GM21825 (cell line): Measurements from ENCODE around the gene DHX38.
"Not testable (repeated sequence)": the region's sequence is repeated elsewhere in the genome, so short reads cannot be mapped to it uniquely, and the experiment has no call there.

Experiments used
- ATAC-seq: cut with Tn5 transposase; IDR thresholded peaks from one replicate; pipeline ENCODE4 v1.9.1; 2021; ENCODE audit warnings: mild to moderate bottlenecking, moderate library complexity; ENCODE audit not compliant: unreplicated experiment

DHX38 gene

DNA sequence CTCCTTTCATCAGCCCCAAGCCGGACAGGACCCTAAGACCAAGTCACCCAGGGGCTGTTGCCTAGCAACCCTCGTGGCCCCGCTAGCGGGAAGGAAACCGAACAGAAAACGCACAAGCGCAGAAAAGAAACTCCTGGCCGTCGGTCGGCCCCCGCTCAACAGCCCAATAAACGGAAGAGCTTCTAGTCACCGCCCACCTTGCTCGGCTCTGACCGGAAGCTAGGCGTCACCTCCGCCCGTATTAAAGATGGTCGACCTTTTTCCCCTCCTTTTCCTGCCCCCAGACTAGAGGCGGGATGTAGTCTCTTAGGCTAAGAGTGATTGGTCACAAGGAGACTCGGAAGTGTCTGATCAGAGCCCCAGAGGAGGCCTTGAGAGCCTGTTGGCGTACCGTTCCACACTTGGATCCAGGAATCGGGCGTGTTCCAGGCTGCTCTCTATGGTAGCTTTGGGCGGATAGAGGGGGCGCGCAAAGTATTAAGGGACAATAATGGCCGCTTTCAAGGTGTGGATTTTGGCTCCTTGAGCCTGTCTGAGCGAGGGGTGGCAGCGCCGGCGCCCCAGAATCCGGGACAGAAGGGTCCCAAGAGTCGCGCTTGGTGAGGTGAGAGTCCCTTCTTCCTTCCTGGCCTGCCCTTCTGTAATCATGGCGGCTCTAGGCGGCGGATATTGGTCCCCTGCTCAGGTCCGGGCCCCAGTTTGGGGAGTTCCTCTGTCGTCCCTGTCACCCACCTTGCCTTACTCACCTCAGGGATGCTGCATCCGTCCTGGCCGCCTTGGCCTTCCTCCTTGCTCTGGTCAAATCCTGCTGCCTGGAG, at the start of gene DHX38, which contains the start of gene TXNL4B:
Gene DHX38, plus strand, starts transcription at position 400 of the 818 bp plus-strand sequence. CDS start 2,311 bp downstream, outside the sequence.
Gene TXNL4B, minus strand, starts transcription at position 173 of the 818 bp plus-strand sequence. CDS start 2,871 bp downstream, outside the sequence.
- ATAC-seq: peak; percentile 98

DNA sequence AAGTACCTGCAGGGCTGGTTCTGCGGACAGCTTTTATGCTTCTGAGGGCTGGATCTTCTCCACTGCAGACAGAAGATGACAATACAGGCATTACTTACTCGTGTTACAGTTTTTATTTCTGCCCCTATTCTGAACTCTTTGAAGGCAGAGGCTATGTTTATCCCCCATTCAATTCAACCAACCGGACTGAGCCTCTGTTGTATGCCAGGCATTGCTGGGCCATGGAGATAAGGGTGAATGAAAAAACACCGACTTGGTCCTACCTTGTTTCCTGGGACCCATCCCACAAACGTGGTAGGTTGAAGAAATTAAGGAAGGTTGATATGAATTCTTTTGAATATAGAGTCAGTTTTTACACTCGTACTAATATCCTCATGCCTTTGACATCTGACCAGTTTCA, 49.4 kb upstream of the DHX38 start:
- no peak for ATAC-seq

DNA sequence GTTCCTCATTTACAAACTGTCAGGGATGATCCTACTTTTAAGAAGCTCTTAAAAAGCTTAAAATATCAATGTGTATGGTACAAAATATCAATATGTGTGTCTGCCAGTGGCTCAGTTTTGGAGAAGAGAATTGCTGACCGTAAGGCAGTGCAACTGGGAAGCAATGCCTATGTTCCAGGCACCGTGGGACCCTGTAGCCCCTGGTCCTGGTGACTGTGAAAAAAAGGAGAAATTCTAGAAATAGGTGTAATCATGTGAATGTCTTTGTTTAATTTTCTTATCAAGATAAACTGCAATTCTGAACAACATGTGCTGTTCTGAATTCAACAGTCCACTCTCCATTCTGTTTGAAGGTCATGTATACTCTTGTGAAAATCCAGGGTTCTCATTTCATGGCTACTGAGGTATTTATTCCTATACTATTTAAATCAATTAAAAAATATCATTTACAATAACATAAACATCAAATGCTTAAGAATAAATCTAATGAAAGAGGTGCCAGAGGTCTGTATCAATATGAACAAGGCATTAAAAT, 48.8 kb upstream of the DHX38 start:
- no peak for ATAC-seq

DNA sequence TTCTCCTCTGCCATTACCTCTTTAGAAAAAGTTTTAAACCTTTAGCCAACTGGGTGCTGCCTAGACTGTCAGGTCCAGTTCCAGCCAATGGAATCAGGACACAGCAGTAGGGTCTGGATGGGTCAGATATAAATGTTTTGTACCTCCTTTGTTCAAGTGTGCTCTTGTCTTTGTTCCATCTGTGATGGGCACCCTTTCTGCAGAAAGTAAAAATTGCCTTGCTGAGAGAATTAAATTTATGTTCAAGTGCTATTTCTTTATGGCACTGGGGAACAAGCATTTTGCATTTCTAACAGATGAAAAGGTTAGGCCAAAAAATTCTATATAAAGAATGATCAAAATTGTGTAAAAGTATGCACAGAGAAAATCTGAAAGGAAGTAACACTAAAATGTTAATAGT, 44.5 kb upstream of the DHX38 start:
- ATAC-seq: no peak

DNA sequence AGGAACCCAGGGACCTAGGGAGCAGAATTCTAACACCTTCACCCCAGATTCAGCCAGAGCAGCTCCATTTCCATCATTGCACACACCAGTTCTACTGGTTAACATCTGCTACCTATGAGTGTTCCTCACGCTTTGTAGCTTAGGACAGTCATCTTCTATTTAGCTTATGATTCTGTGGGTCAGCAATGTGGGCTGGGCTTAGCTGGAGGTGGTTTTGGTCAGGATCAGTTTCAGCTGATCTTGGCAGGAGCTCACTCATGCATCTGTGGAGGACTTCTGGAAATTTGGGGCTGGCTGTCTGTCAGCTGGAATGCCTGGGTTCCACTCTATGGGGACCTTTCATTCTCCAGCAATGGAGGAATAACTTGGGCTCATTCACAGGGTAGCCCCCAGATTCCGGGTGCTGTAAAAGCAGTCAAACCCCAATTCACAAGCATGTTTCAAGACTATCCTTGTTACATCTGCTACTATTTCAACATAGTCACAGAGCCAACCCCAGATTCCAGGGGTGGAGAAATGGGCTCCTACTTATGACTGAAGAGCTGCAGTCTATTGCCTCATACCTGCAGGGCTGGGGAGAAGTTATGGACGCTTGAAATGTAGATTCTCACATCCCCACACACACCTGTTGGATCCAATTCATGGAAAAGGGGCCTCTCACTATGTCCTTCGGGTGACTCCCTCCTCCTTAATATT, 42.7 kb upstream of the DHX38 start:
- ATAC-seq: no peak

DNA sequence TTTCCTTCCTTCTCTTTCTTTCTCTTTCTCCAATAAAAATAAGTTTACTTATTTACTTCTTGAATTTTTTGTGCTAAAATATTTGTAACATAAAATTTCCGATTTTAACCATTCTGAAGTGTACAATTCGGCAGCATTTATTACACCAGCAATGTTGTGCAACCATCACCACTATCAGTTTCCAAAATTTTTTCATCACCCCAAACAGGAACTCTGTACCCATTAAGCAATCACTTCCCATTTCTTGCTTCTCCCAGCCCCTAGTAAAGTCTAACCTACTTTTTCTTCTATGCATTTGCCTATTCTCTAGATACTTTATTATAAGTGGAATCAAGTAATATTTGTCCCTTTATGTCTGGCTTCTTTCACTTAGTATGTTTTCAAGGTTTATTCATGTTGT, 41.8 kb upstream of the DHX38 start:
- no peak for ATAC-seq

DNA sequence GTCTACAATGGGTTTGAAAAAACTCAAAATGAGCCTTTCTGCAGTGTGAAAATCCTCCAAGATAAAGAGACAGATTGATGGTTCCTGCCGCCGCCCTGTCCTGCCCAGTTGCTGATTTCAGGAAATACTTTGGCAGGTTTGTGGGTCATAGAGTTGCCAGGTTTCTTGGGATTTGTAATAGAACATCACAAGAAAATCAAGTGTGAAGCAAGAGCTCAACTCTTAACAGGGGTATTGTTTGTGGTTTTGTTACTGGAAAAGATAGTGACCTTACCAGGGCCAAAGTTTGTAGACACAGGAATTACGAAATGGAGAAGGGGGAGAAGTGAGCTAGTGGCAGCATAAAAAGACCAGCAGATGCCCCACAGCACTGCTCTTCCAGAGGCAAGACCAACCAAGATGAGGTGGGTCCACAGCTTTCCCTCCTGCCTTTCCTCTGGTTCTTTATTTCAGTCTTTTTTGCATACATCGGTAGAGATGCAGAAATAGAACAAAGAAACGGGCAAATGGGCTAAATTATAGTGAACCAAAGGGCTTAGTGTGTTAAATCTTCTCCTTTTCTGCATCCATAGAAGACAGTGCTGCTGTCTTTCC, 39.3 kb upstream of the DHX38 start, which contains the start of gene HP:
Gene HP, plus strand, starts transcription at position 252 of the 594 bp plus-strand sequence. Its CDS starts 148 bp downstream, at position 400.
- not testable (repeated sequence) for ATAC-seq

DNA sequence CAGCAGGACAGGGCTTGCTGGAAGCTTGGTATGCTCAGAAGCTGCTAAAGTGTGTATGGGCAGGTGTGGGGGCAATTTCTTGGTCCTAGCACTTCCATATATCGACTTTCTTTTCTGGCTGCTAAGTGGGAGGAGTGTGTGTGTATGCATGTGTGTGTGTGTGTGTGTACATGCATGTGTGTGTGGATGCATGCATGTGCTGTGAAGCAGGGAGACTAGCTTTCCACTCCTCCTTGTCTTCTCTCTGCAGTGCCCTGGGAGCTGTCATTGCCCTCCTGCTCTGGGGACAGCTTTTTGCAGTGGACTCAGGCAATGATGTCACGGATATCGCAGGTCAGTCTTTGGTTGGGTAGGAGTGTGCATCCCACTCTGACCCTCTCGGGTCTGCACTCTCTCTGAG, 37.7 kb upstream of the DHX38 start:
- no peak for ATAC-seq

DNA sequence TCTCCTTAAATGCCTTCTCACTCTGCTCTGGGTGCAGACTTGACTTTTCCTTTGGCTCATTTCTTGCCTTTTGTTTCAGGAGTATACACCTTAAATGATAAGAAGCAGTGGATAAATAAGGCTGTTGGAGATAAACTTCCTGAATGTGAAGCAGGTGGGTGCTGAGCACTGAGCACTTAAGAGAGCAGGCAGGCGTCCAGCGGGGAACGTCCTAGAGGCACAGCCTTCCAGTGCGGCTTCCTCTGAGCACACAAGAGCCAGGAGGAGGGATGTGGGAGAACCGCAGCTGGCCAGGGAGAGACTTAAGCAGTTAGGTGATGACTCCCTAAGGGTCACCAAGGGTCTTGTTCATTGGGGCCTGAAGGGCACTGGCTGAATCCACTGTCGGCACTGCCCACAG, 36.3 kb upstream of the DHX38 start:
- not testable (repeated sequence) for ATAC-seq

DNA sequence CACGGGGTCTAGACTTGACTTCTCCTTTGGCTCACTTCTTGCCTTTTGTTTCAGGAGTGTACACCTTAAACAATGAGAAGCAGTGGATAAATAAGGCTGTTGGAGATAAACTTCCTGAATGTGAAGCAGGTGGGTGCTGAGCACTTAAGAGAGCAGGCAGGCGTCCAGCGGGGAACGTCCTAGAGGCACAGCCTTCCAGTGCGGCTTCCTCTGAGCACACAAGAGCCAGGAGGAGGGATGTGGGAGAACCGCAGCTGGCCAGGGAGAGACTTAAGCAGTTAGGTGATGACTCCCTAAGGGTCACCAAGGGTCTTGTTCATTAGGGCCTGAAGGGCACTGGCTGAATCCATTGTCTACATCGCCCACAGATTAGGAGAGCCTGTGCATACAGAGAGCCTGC, 34.6 kb upstream of the DHX38 start:
- not testable (repeated sequence) for ATAC-seq

DNA sequence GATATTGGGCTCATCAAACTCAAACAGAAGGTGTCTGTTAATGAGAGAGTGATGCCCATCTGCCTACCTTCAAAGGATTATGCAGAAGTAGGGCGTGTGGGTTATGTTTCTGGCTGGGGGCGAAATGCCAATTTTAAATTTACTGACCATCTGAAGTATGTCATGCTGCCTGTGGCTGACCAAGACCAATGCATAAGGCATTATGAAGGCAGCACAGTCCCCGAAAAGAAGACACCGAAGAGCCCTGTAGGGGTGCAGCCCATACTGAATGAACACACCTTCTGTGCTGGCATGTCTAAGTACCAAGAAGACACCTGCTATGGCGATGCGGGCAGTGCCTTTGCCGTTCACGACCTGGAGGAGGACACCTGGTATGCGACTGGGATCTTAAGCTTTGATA, 33.2 kb upstream of the DHX38 start:
- no peak for ATAC-seq

DNA sequence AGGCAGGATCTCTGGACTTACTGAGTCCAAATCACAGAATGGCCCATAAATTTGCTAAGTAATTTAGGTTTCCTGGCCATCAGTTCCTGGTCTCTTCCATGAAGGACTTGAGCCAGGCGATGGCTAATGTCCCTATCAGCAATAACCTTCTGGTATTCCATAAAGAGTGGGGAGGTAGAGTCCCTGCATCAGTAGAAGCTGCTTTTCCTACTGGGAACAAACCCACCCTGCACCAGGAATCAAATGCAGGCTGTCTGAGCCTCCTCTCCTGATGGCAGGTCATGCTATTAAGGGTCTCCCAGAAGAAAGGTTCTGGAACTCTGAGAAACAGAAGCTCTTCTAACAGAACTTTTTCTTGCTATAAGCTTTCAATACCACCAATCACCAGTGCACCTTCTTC, 32.1 kb upstream of the DHX38 start:
- no peak for ATAC-seq

DNA sequence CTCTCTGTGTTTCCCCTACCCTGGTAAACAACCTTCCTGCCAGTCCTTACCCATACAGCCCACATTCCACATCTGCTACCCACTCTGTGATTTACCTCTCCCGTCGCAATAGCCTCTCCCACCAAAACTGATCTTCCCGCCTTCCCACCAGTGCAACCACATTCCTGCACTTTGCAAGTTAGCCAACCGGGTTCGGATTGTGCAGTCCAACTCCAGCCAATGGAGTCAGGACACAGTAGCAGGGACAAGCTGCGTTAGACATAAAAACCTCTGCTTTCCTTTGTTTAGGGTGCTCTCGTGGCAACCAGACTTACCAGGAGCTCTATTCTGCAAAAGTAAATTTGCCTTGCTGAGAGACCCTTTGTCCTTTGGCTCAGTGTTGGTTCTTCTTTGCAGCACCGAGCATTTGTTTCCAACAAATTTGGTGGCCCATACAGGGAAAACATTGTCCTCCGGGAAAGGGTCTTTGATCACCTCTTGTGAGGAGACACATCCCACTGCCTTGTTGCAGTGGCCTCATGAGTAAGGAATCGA, 29.2 kb upstream of the DHX38 start:
- ATAC-seq: no peak

DNA sequence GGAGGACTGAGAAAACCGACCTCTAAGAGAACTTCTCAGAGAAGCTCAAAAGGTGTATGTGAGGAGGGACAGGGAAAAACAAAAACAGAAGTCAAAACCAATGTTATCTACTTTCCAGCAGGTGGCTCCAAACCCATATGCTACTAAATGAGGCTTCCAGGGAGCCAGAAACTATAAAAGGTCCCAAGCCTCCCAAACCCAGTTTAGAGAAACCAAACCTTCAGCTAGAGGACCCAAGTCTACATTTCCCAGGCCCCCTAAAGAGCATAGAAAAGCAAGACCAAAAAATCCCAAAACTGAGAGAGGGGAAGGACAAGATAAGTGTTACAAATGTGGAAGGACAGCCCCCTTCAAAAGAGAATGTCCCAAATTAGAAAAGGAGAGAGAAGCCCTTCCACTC, 26.9 kb upstream of the DHX38 start:
- no peak for ATAC-seq

DNA sequence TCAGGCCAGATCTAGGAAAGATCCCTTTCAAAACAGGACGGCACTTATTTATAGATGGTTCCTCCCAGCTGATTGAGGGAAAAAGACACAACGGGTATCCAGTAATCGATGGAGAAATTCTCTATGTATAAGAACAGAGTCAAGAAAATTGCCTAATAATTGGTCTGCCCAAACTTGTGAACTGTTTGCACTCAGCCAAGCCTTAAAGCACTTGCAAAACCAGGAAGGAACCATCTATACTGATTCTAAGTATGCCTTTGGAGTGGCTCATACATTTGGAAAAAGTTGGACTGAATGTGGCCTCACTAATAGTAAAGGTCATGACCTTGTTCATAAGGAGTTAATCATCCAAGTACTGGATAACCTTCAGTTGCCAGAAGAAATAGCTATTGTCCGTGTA, 24.7 kb upstream of the DHX38 start:
- no peak for ATAC-seq

DNA sequence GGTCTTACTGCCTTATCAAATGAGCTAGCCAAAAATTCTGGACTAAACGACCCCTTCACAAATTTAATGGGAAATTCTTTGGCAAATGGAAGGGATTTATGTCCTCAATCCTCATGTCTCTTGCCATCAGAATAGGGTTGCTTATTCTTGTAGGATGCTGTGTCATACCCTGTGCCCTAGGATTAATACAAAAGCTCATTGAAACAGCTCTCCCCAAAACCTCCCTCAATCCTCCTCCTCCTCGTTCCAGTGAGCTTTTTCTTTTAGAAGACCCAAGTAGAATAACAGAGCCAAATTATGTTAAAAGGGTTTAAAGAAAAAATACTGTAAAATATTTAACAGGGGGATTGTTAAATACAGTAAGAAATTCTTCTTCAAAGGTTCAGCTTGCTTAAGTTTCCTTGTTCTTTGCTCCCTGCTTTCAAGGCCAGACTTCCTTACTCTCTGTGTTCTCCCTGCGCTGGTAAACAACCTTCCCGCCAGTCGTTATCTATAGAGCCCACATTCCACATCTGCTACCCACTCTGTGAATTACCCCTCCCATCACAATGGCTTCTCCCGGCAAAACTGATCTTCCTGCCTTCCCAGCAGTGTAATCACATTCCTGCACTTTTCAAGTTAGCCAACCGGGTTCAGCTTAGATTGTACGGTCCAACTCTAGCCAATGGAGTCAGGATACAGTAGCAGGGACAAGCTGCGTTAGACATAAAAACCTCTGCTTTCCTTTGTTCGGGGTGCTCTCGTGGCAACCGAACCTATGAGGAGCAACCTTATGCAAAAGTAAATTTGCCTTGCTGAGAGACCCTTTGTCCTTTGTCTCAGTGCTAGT, 20.9 kb upstream of the DHX38 start:
- ATAC-seq: no peak

DNA sequence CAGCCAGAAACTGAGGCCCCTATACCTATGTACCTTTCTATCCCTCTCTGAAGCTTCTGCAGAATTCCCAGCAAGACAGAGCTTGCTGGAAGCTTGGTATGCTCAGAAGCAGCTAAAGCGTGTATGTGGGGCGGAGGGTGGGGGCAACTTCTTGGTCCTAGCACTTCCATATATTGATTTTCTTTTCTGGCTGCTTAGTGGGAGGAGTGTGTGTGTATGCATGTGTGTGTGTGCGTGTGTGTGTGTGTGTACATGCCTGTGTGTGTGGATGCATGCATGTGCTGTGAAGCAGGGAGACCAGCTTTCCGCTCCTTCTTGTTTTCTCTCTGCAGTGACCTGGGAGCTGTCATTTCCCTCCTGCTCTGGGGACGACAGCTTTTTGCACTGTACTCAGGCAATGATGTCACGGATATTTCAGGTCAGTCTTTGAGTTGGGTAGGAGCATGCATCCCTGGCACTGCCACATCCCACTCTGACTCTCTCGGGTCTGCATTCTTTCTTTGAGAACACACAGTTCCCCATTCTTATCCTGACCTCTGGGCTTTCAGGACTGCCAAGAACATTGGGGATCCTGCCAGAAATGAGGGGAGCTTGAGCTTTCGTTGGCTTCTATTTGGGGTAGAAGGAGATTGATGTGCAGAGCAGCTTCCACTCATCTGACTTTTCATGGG, 20.0 kb upstream of the DHX38 start:
- no peak for ATAC-seq

DNA sequence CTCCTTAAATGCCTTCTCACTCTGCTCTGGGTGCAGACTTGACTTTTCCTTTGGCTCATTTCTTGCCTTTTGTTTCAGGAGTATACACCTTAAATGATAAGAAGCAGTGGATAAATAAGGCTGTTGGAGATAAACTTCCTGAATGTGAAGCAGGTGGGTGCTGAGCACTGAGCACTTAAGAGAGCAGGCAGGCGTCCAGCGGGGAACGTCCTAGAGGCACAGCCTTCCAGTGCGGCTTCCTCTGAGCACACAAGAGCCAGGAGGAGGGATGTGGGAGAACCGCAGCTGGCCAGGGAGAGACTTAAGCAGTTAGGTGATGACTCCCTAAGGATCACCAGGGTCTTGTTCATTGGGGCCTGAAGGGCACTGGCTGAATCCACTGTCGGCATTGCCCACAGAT, 18.6 kb upstream of the DHX38 start:
- not testable (repeated sequence) for ATAC-seq

DNA sequence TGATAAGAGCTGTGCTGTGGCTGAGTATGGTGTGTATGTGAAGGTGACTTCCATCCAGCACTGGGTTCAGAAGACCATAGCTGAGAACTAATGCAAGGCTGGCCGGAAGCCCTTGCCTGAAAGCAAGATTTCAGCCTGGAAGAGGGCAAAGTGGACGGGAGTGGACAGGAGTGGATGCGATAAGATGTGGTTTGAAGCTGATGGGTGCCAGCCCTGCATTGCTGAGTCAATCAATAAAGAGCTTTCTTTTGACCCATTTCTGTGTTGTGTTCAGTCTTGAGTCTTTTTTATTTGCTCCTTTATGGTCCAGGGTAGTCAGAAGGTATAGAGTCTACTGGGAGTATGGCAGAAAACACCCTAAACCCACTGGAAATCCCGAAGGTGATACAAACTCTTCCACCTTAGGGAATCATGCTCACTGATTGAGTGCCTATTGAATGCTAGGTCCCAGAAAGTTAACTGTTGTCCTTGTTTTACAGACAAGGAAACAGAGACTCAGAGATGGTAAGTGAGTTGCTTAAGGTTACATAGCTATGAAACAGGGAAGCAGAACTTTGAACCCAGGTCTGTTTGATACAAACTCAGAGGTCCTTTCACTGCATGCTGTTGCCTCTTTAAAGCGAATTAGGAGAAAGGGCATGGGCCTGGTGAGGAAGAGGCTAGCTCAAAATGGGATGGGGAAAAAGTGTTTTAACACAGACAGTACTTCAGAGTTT, 16.5 kb upstream of the DHX38 start:
- not testable (repeated sequence) for ATAC-seq
